HEK293 (cell line): ENCODE data around the gene PIK3CA.

Source experiments
- ZNF174 ChIP-seq: fragments of 450-650 bp; formaldehyde crosslinking; IDR thresholded peaks from 2 replicates; pipeline ENCODE4 v1.5.0; 2017; ENCODE audit warnings: missing biosample characterization, mild to moderate bottlenecking, missing genetic modification characterization
- ZNF266 ChIP-seq: fragments of 450-650 bp; formaldehyde crosslinking; IDR thresholded peaks from 2 replicates; pipeline ENCODE4 v1.5.1; 2016; ENCODE audit warnings: missing biosample characterization, missing genetic modification characterization, low read depth
- ZNF423 ChIP-seq: fragments of 450-650 bp; formaldehyde crosslinking; IDR thresholded peaks from 2 replicates; pipeline ENCODE4 v1.5.1; 2016; ENCODE audit warnings: missing biosample characterization, missing genetic modification characterization
- TF ChIP-seq, protein P1 (sequence below): fragments of 450-650 bp; formaldehyde crosslinking; IDR thresholded peaks from 2 replicates; pipeline ENCODE4 v1.5.1; 2016; ENCODE audit warnings: missing biosample characterization, missing genetic modification characterization
- TF ChIP-seq, protein P2 (sequence below): fragments of 450-650 bp; formaldehyde crosslinking; IDR thresholded peaks from 2 replicates; pipeline ENCODE4 v1.5.1; 2016; ENCODE audit warnings: missing biosample characterization, missing genetic modification characterization
- TF ChIP-seq, protein P3 (sequence below): sonication (generic); formaldehyde crosslinking; IDR thresholded peaks from 2 replicates; pipeline ENCODE4 v1.8.1; 2022; ENCODE audit warnings: mild to moderate bottlenecking, moderate library complexity, missing genetic modification reagents

DNA sequence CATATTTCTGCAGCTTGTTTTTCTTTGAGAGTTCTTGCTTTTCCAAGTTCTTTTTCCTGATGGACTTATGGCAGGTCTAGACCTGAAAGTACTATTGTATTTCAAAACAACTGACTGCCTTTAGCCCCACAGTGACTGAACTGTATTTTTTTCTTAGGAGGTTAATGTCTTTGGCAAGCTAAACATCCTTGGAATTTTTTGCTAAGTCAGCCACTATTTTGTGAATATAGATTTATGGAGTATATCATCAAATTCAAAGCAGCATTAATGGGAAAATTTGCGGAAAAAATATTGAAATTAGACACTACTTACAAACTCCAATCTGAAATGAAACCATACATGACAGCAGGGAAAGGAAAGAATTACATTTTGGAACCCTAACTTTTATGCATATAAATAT is 8.6 kb downstream of the PIK3CA start:
- TF ChIP-seq ZNF423 (no peak), ZNF174 (tag by site-specific recombination) (no peak), ZNF266 (tag by site-specific recombination) (no peak)
- TF ChIP-seq, protein P1, sequence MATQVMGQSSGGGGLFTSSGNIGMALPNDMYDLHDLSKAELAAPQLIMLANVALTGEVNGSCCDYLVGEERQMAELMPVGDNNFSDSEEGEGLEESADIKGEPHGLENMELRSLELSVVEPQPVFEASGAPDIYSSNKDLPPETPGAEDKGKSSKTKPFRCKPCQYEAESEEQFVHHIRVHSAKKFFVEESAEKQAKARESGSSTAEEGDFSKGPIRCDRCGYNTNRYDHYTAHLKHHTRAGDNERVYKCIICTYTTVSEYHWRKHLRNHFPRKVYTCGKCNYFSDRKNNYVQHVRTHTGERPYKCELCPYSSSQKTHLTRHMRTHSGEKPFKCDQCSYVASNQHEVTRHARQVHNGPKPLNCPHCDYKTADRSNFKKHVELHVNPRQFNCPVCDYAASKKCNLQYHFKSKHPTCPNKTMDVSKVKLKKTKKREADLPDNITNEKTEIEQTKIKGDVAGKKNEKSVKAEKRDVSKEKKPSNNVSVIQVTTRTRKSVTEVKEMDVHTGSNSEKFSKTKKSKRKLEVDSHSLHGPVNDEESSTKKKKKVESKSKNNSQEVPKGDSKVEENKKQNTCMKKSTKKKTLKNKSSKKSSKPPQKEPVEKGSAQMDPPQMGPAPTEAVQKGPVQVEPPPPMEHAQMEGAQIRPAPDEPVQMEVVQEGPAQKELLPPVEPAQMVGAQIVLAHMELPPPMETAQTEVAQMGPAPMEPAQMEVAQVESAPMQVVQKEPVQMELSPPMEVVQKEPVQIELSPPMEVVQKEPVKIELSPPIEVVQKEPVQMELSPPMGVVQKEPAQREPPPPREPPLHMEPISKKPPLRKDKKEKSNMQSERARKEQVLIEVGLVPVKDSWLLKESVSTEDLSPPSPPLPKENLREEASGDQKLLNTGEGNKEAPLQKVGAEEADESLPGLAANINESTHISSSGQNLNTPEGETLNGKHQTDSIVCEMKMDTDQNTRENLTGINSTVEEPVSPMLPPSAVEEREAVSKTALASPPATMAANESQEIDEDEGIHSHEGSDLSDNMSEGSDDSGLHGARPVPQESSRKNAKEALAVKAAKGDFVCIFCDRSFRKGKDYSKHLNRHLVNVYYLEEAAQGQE (tag by site-specific recombination), result no peak
- TF ChIP-seq, protein P2, sequence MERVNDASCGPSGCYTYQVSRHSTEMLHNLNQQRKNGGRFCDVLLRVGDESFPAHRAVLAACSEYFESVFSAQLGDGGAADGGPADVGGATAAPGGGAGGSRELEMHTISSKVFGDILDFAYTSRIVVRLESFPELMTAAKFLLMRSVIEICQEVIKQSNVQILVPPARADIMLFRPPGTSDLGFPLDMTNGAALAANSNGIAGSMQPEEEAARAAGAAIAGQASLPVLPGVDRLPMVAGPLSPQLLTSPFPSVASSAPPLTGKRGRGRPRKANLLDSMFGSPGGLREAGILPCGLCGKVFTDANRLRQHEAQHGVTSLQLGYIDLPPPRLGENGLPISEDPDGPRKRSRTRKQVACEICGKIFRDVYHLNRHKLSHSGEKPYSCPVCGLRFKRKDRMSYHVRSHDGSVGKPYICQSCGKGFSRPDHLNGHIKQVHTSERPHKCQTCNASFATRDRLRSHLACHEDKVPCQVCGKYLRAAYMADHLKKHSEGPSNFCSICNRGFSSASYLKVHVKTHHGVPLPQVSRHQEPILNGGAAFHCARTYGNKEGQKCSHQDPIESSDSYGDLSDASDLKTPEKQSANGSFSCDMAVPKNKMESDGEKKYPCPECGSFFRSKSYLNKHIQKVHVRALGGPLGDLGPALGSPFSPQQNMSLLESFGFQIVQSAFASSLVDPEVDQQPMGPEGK (tag by site-specific recombination), result no peak
- TF ChIP-seq, protein P3, sequence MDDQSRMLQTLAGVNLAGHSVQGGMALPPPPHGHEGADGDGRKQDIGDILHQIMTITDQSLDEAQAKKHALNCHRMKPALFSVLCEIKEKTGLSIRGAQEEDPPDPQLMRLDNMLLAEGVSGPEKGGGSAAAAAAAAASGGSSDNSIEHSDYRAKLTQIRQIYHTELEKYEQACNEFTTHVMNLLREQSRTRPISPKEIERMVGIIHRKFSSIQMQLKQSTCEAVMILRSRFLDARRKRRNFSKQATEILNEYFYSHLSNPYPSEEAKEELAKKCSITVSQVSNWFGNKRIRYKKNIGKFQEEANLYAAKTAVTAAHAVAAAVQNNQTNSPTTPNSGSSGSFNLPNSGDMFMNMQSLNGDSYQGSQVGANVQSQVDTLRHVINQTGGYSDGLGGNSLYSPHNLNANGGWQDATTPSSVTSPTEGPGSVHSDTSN, result no peak
